GM18951 (cell line): ENCODE data around the gene SALL3.

ENCODE experiments used
- POLR2A ChIP-seq: IDR thresholded peaks from 4 replicates; pipeline ENCODE4 v1.6.1; 2011; ENCODE audit warnings: mild to moderate bottlenecking; ENCODE audit not compliant: insufficient read length, insufficient read depth; ENCODE audit errors: extremely low read depth
- in situ Hi-C: fragments of 300-500 bp; cut with MboI; formaldehyde crosslinking; loops from one replicate; pipeline ENCODE4 v1.12.0; 2022; ENCODE audit warnings: low sequenced_read_pairs, mixed read lengths, inconsistent platforms; ENCODE audit not compliant: unreplicated experiment

SALL3 gene

DNA sequence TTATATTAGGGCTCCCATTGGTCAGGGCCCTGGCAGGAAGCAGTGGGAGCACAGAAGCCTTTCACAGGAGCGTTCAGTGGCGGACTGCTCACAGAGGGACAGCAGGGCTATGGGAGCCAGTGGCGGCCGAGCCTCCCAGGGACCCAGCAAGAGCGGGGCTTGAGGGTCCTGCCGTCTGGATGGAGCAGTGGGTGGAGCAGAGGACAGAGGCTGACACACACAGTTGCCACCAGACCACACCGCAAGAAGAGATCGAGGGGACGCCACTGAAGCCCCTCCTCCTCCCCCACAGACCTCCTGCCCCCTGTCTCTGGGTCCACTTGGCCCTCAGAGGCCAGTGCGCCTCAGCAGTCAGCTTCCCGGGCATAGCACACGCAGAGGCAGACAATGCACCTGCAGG lies 39.3 kb downstream of the SALL3 start:
- TF ChIP-seq POLR2A, result no peak
- in situ Hi-C loops, result no loop called here

DNA sequence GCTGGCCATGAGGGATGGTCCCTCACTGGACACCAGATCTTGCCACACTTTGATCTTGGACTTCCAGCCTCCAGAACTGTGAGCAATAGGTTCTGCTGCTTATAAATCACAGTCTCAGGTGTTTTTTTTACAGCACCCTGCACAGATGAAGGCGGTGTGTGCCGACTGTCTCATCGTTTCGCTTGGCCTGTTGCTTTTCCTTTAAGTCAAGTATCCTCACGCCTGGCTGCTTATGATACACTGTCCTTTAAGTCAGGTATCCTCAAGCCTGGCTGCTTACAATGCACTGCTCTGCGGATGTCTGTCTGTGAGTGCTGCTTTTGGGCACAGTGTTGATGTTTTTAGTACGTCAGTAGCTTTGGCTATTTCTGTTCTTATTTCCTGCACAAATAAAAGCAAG lies 40.3 kb downstream of the SALL3 start:
- TF ChIP-seq POLR2A, result no peak
- in situ Hi-C loops, result no loop called here

DNA sequence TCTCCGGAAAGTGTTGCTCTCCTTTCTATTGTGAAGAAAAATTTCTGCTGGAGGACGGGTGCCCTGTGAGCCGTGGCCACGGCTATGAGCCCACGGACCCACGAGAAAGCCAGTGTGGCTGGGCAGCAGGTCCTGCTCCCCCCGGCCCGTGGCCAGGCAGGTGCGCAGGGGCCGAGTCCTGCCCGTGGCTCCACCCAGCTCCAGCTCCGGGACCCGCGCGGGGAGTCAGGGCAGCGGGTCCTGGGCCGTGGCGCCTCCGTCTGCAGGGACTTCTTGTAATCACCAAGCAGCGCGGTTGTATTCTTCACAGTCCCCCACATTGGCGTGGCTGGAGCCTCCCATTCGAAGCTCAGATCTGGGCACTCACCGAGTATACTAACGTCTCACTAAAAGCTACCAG lies 43.0 kb downstream of the SALL3 start:
- no peak for TF ChIP-seq POLR2A
- in situ Hi-C loops, result no loop called here

GRCh38 chr18:79026491-79026890 lies 46.9 kb downstream of the SALL3 start:
- TF ChIP-seq POLR2A, result no peak
- in situ Hi-C loops, result no loop called here

GRCh38 chr18:79030680-79031079 lies 51.1 kb downstream of the SALL3 start:
- in situ Hi-C loops, result no loop called here
- no peak for TF ChIP-seq POLR2A

GRCh38 chr18:79042276-79042675 lies 62.7 kb downstream of the SALL3 start:
- in situ Hi-C loops, result no loop called here

DNA sequence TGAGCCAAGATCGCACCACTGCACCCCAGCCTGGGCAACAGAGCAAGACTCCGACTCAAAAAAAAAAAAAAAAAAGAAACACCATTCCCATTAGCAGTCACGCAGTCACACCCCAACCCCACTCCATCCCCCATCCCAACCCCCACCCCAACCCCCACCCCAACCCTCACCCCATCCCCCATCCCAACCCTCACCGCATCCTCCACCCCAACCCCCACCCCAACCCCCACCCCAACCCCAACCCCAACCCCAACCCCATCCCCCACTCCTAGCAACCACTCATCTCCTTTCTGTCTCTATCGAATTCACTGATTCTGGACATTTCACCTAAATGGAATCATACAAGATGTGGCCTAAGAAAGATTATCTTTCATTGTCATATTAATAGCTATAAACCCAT lies 63.7 kb downstream of the SALL3 start:
- in situ Hi-C loops, result no loop called here
- TF ChIP-seq POLR2A, result no peak

More at GRCh38 chr18:79042276-79042675, 62.7 kb downstream of the SALL3 start:
- no peak for TF ChIP-seq POLR2A

- in situ Hi-C loops, result no loop called here
- TF ChIP-seq POLR2A, result no peak
Measured at GRCh38 chr18:79046522-79046921, 66.9 kb downstream of the SALL3 start.

DNA sequence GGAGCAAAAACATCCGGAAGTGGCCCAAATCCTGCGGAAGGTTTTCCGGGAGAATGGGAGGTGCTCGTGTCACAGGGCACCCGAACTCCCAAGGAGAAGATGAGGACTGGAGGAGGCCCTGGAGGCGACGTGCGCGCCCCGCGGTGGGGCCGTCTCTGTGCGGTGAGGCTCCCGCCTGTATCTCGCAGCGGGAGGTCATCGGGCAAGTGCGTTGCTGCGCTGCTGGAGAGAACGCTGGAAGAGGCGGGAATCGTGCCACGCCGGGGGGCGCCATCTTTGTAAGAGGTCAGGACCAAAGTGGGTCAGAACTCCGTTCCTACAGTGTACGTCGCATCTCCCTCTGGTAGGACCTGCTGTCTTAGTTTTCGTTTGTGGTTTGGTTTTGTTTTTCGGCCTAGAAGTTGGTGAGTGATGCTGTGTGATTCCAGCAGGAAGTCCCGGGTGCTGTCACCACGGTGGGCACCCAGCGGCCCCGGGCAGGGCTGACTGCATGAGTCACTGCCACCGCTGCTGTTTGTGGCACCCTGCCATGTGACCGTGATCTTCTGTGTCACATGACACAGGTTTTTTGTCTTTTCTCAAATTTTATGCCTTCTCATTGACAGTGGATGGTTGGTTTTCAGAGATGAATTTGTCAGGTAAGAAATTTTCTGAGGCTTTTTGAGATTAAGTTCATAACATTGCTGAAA lies 68.1 kb downstream of the SALL3 start:
- in situ Hi-C loops, result no loop called here
- no peak for TF ChIP-seq POLR2A

GRCh38 chr18:79048245-79048632 lies 68.6 kb downstream of the SALL3 start:
- in situ Hi-C loops, result no loop called here
- no peak for TF ChIP-seq POLR2A

DNA sequence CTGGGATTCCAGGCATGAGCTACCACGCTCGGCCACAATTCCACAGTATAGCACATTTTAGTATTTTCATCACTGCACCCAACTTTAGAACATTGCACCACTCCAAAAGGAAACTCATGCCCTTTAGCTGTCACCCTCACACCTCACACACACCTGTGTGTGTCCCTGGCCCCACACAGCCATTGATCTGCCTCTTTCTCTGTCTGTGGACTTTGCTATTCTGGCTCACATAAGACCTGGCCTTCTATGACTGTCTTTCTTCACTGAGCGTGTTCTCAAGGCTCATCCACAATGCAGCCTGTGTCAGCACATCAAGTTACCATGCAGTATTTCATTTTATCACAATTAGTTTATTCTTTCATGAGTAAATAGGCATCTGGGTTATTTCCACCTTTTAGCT lies 69.9 kb downstream of the SALL3 start:
- in situ Hi-C loops, result no loop called here
- TF ChIP-seq POLR2A, result no peak
